Heart left ventricle (tissue), 13 donors: ENCODE results near the gene CHN2.

Experiments
- CTCF ChIP-seq, 12 donors: fragments of 200-600 bp; sonication (generic) in 4 of 12; IDR thresholded peaks; one replicate each; pipeline versions ENCODE4 v1.5.0 to v1.8.0; 2018 to 2022; ENCODE audit warnings: antibody characterized with exemption in 12 of 12, mild to moderate bottlenecking in 5 of 12
- POLR2A ChIP-seq, 2 donors: fragments of 450-650 bp; IDR thresholded peaks; one replicate each; pipeline ENCODE4 v1.6.1; 2017; ENCODE audit warnings: antibody characterized with exemption in 2 of 2, mild to moderate bottlenecking in 2 of 2, moderate library complexity in 2 of 2
- donor health status: ischemic (EF 13 %, LVEDD 7.1; RV severe dilation, severe dysfunction).
- donor health status: DM: no; HTN: yes; CAD: no.
- donor health status: DM: no; HTN: no; CAD: no.
- donor health status: ischemic (EF 25% LVEDD 6.9; RV normal size, moderate dysfunction).
- donor health status: ischemic (EF 25% LVEDD 5.7; RV mildly dilated, moderate dysfunction).
- donor health status: ischemic (EF 35%, LVEDD 5.7; RV mildly dilated, moderate dysfunction).
- donor health status: nonischemic (EF 11% LVEDD 7.7; RV severe dilation, severe dysfunction).
- donor health status: DM: yes; HTN: yes; CAD: no.
- donor health status: PGD.
- donor health status: ischemic (EF 29% LVEDD 5.4; RV normal size, mild dysfunction).
- donor health status: nonischemic (EF 23%, LVEDD 6.1; RV moderate dilation, normal function).

GRCh38 chr7:29471444-29472138, 277.0 kb downstream of the CHN2 start:
- TF ChIP-seq CTCF (IDR thresholded peaks at IDR 0.05) (no peak), POLR2A (IDR thresholded peaks at IDR 0.05) (no peak)
